HG03060 (cell line): ENCODE data around the gene FAAP20.
A peak's percentile ranks its signal among the peaks of the same experiment; 100 is the strongest.

Experiments
- ATAC-seq: cut with Tn5 transposase; IDR thresholded peaks from one replicate; pipeline ENCODE4 v1.9.1; 2021; ENCODE audit warnings: low read depth, moderate number of reproducible peaks; ENCODE audit not compliant: unreplicated experiment

The FAAP20 gene

GRCh38 chr1:2194319-2194897, at the start of gene FAAP20:
TSS of gene FAAP20 (minus strand) at chr1:2194772. CDS start at chr1:2194749, 23 bp downstream.
- peak; percentile 12 for ATAC-seq

DNA sequence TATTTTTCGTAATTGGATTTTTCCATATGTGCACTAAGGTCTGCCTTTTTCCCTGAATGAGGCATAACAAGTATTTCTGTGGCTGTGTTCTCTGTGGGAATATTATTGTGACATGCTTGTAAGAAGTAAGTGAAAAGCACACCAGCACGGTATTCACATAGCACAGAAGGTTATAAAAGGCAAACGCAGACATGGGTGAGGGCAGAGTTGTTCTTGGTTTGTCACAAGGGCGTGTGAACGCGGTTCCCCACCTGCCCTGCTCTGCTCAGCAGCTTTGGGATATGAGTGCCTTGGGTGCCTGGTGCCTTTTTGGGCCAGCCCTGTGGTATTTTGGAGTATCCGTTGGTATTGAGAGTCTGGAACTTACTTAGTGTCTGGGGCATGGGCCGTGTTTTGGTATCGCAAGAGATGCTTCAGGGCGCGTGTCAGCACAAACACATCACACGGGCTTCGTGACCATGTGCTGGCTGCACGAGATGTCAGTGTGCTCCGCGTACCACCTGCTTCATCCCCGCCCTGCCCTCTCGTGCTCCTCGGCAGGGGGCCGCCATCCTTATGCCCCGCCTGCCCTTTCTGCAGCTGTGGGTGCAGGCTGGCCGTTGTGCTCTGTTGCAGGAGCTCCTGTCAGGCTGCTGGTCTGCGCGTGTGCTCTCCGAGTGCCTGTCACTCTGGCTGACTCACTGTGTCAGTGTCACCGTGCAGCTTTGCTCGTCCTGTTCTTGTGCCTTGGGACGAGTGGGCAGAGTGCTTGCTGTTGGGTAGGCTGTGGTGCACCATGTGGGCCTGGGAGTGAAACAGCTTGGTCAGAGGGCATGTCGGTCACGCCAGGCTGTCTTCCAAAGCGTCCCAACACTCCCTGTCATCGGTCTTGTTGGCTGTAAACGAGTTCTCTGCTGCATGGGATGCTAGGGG, 48.5 kb upstream of the FAAP20 start:
- ATAC-seq = no peak

- no peak for ATAC-seq
These were observed 47.2 kb upstream of the FAAP20 start for GRCh38 chr1:2241820-2242219.

GRCh38 chr1:2240270-2241156, 45.9 kb upstream of the FAAP20 start:
- ATAC-seq = no peak

GRCh38 chr1:2239384-2239985, 44.9 kb upstream of the FAAP20 start:
- ATAC-seq = no peak

DNA sequence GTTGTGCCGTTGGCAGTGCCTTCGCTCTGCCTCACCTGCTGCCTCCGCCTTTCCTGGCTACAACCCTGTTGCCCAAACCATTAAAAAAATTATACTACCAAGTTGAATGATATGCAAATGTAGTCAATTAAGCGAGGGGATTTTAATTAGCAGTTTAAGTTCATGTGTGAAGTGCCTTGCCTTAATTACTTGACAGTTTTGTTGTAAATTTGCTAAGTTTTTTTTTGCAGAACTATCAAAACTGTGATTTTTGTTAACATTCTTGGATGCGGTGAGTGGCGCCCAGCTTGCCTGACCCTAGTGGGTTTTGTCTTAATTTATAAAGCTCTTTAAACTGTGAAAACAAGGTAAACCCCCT, 44.4 kb upstream of the FAAP20 start:
- no peak for ATAC-seq

DNA sequence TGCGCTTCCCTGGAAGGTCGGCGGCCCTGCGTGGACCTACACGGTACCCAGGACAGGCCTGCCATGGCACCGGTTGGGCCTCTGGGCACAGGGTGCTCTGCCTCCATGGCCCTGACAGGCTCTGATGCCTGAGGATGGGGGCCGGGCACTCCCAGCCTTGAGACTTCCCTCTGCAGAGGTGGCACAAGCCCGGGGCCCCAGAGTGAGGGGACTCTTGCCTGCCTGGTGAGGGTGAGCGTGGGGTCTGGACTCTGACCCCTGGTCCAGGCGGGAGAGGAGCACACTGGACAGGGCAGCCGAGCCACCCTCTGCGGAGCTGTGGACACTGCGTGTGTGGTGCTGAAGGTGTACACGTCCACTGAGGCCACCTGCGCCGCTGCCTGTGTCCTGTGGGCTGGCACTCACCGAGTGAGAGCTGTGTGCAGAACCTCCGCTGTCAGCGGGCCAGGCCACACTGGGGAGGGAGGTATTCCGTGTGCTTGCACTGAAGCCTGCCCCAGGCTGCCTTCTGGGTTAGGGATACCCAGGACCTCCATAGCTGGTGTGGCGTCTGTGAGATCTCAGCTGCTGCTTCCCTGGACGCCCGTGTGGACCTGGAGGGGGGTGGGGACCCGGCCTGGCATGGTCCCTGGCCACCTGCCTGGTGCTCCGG, 43.9 kb upstream of the FAAP20 start:
- no peak for ATAC-seq

DNA sequence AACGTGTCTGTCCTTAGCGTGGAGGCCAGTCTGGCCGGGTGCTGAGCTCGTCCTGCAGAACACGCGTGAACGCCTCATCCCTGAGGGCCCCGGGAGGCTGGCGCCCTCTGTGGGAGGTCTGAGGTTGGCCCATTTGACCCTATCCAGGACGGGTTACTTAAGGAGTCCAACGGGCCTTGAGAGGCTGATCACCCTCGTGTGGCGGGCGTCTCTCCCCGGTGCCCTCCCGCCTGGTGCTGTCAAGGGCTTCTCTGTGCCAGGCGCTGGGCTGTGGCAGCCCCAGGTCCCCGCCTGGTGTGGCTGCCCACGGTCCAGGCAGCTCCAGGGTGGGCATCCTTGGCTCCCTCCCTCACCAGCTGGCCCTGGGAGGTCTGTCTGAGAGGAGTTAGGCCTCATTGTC, 43.2 kb upstream of the FAAP20 start:
- ATAC-seq = no peak

- no peak for ATAC-seq
These were observed 42.4 kb upstream of the FAAP20 start for GRCh38 chr1:2236695-2237677.

GRCh38 chr1:2235300-2235998, 40.9 kb upstream of the FAAP20 start:
- ATAC-seq = no peak

DNA sequence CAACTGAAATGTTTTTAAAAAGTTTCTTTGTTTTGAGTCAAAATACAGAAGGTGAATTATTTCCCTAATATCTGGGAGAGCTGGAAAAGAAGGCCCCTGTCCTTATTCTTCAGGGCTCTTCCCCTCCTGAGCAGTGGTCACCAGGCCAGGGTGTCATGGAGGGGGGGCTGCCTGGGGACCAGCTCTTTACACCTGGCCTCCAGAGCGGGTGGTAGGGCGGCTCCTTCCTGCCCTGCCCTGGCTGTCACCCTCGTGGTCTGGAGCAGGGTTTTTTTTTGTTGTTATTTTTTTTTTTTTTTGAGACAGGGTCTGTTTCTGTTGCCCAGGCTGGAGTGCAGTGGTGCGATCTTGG, 40.2 kb upstream of the FAAP20 start:
- no peak for ATAC-seq

- ATAC-seq = no peak
These were observed 39.6 kb upstream of the FAAP20 start for GRCh38 chr1:2233997-2234761.

DNA sequence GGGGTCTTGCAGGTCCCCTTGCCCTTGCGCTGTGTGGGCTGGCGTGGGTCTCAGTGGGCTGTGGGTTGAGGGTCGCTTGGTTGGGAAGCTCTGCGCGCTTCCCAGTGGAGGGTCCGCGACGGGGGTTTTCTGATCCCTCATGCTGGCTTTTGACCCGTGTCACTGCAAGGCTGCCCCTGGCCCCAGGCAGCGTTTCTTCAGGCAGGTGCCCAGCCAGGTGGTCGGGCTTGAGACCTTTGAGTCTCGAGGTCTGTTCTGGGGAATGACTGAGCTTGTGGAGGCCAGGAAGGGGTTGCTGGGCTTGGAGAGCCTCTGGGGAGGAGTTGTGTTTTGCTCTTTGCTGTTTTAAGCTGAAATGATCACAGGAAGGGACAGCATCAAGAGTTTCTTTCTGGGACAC, 38.9 kb upstream of the FAAP20 start:
- no peak for ATAC-seq

- no peak for ATAC-seq
These were observed 38.4 kb upstream of the FAAP20 start for GRCh38 chr1:2232916-2233438.

- no peak for ATAC-seq
These were observed 37.8 kb upstream of the FAAP20 start for GRCh38 chr1:2232255-2232915.

- ATAC-seq = no peak
These were observed 37.1 kb upstream of the FAAP20 start for GRCh38 chr1:2231532-2232254.
